Esophagus muscularis mucosa (tissue), 4 donors: ENCODE data around the gene ATN1.

Experiments used
- CTCF ChIP-seq, 3 experiments: fragments of 200-600 bp in 2 of 3; fragments of 450-650 bp in 1 of 3; sonication (generic) in 2 of 3; IDR thresholded peaks; one replicate each; pipeline ENCODE4 v1.5.1; 2017 to 2019; ENCODE audit warnings: antibody characterized with exemption in 3 of 3, mild to moderate bottlenecking in 2 of 3, moderate library complexity in 1 of 3
- EP300 ChIP-seq: sonication (generic); formaldehyde crosslinking; IDR thresholded peaks from one replicate; pipeline ENCODE4 v1.6.1; 2017; ENCODE audit warnings: antibody characterized with exemption
- POLR2A ChIP-seq: fragments of 450-650 bp; IDR thresholded peaks from one replicate; pipeline ENCODE4 v1.6.1; 2017; ENCODE audit warnings: antibody characterized with exemption, moderate library complexity, mild to moderate bottlenecking, low read depth
- POLR2AphosphoS5 ChIP-seq, 2 donors: sonication (generic); formaldehyde crosslinking; IDR thresholded peaks; one replicate each; pipeline ENCODE4 v1.6.1; 2017; ENCODE audit warnings: antibody characterized with exemption in 2 of 2

GRCh38 chr12:6923003-6923732 is 4.6 kb upstream of the ATN1 start:
- TF ChIP-seq POLR2AphosphoS5 (IDR thresholded peaks at IDR 0.05) (no peak), CTCF (IDR thresholded peaks at IDR 0.05) (no peak), POLR2A (no peak), EP300 (no peak)
